Measurements from ENCODE around the gene CDKAL1. TPM values are rescaled to one million over a fixed set of nuclear protein-coding genes. Genes with fewer than 3 reads are reported as not detected.

Gene CDKAL1
- total and polyA plus RNA-seq, 10 of the 15 experiments (the other 5 are each of a cell fraction or from before 2014, with no cell fraction given): 10.7 to 26.9 (median 17.3) TPM

DNA sequence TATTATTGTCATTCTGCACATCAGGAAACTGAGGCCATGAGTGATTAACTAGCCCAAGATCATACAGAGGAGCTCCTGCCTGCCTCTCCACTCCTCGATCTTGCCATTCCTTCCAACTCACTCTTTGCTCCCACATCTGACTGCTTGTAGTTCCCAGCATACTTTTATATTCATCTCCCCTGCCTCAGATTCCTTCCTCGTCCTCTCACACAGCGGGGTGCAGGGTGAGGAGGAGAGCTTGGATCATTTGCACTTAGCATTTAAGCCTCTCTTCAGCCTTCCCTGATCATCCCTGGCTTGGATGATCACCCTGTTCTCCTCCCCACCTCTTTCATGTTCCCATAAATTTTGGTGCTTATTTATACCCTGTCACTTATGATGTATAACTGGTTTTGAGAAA, 544.2 kb downstream of the CDKAL1 start:
- peaks cover 8% of the 10 kb centered on the region; the same call in 2 of the 3 replicates for H3K9me3 ChIP-seq (replicated peaks; ENCODE audit: control insufficient read depth, insufficient read depth, low read length)
- ChIA-PET RAD21 (ENCODE audit: unreplicated experiment) (no interaction called here), POLR2A (no interaction called here), SMC1A (ENCODE audit: uncharacterized antibody, unreplicated experiment) (interaction anchor here (1.0 kb wide), 1 partner anchor 11 kb away, joined by 3 read pairs; no protein-coding TSS in a partner anchor), CTCF (no interaction called here)
- no peaks in the 10 kb centered on the region for H3K36me3 ChIP-seq (ENCODE audit: control insufficient read depth in 2 of 2, insufficient read depth in 2 of 2, low read length in 1 of 2)
- no peak overlapping the region for H3K4me3 ChIP-seq
- H2AFZ ChIP-seq (ENCODE audit: control insufficient read depth, low read depth, low read length): no peak overlapping the region
- intact Hi-C loops (cut with micrococcal nuclease; ENCODE audit: unreplicated experiment) (no loop called here), in situ Hi-C loops (cut with MboI) (no loop called here)
- BruUV-seq (replicated peaks): no TSS peak
- TF ChIP-seq CREB1 (IDR thresholded peaks at IDR 0.05; ENCODE audit: low read depth) (no peak), NBN (IDR thresholded peaks at IDR 0.05) (no peak), SMAD5 (IDR thresholded peaks at IDR 0.05; ENCODE audit: low read depth) (no peak), CEBPB (IDR thresholded peaks at IDR 0.05; ENCODE audit: borderline replicate concordance in 1 of 2, low read depth in 2 of 2, low read length in 2 of 2) (no peak), SMC3 (IDR thresholded peaks at IDR 0.05; ENCODE audit: borderline replicate concordance, low read length) (no peak), EZH2 (IDR thresholded peaks at IDR 0.05; ENCODE audit: borderline replicate concordance, control insufficient read depth, low read depth, low read length) (no peak), SUPT20H (IDR thresholded peaks at IDR 0.05; ENCODE audit: borderline replicate concordance, control insufficient read depth, low read depth, low read length) (no peak), RELA (IDR thresholded peaks at IDR 0.05; ENCODE audit: borderline replicate concordance, partially characterized antibody) (no peak), ZBED1 (IDR thresholded peaks at IDR 0.05; ENCODE audit: borderline replicate concordance) (no peak), LARP7 (IDR thresholded peaks at IDR 0.05) (no peak), MAX (IDR thresholded peaks at IDR 0.05; ENCODE audit: low read depth, low read length) (no peak)
- TF ChIP-seq, protein P1, sequence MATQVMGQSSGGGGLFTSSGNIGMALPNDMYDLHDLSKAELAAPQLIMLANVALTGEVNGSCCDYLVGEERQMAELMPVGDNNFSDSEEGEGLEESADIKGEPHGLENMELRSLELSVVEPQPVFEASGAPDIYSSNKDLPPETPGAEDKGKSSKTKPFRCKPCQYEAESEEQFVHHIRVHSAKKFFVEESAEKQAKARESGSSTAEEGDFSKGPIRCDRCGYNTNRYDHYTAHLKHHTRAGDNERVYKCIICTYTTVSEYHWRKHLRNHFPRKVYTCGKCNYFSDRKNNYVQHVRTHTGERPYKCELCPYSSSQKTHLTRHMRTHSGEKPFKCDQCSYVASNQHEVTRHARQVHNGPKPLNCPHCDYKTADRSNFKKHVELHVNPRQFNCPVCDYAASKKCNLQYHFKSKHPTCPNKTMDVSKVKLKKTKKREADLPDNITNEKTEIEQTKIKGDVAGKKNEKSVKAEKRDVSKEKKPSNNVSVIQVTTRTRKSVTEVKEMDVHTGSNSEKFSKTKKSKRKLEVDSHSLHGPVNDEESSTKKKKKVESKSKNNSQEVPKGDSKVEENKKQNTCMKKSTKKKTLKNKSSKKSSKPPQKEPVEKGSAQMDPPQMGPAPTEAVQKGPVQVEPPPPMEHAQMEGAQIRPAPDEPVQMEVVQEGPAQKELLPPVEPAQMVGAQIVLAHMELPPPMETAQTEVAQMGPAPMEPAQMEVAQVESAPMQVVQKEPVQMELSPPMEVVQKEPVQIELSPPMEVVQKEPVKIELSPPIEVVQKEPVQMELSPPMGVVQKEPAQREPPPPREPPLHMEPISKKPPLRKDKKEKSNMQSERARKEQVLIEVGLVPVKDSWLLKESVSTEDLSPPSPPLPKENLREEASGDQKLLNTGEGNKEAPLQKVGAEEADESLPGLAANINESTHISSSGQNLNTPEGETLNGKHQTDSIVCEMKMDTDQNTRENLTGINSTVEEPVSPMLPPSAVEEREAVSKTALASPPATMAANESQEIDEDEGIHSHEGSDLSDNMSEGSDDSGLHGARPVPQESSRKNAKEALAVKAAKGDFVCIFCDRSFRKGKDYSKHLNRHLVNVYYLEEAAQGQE (IDR thresholded peaks at IDR 0.05; ENCODE audit: low read depth, low read length): no peak
- TF ChIP-seq, protein P2, sequence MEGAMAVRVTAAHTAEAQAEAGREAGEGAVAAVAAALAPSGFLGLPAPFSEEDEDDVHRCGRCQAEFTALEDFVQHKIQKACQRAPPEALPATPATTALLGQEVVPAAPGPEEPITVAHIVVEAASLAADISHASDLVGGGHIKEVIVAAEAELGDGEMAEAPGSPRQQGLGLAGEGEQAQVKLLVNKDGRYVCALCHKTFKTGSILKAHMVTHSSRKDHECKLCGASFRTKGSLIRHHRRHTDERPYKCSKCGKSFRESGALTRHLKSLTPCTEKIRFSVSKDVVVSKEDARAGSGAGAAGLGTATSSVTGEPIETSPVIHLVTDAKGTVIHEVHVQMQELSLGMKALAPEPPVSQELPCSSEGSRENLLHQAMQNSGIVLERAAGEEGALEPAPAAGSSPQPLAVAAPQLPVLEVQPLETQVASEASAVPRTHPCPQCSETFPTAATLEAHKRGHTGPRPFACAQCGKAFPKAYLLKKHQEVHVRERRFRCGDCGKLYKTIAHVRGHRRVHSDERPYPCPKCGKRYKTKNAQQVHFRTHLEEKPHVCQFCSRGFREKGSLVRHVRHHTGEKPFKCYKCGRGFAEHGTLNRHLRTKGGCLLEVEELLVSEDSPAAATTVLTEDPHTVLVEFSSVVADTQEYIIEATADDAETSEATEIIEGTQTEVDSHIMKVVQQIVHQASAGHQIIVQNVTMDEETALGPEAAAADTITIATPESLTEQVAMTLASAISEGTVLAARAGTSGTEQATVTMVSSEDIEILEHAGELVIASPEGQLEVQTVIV (IDR thresholded peaks at IDR 0.05; ENCODE audit: borderline replicate concordance, partially characterized antibody): no peak
- TF ChIP-seq, protein P3, sequence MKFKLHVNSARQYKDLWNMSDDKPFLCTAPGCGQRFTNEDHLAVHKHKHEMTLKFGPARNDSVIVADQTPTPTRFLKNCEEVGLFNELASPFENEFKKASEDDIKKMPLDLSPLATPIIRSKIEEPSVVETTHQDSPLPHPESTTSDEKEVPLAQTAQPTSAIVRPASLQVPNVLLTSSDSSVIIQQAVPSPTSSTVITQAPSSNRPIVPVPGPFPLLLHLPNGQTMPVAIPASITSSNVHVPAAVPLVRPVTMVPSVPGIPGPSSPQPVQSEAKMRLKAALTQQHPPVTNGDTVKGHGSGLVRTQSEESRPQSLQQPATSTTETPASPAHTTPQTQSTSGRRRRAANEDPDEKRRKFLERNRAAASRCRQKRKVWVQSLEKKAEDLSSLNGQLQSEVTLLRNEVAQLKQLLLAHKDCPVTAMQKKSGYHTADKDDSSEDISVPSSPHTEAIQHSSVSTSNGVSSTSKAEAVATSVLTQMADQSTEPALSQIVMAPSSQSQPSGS (IDR thresholded peaks at IDR 0.05; ENCODE audit: low read length): no peak
- no peak for ATAC-seq
- 95% methylated on average over 3 of the region's 3 CpGs for WGBS (ENCODE audit: insufficient coverage, insufficient replicate concordance, low lambda C conversion rate, missing lambda C conversion rate)
- no peaks in the 10 kb centered on the region for H3K4me1 ChIP-seq (ENCODE audit: control insufficient read depth, insufficient read depth, low read length)
- H4K20me1 ChIP-seq (ENCODE audit: control insufficient read depth, insufficient read depth): no peaks in the 10 kb centered on the region
- no peaks in the 10 kb centered on the region for H3K27me3 ChIP-seq (replicated peaks in 1 of 2; ENCODE audit: control insufficient read depth in 2 of 2, insufficient read depth in 2 of 2, low read length in 1 of 2)
- H3K79me2 ChIP-seq (ENCODE audit: control insufficient read depth, insufficient read depth, low read length): no peaks in the 10 kb centered on the region
- DNase-seq (ENCODE audit: low read depth, low spot score): no peak
- no peak overlapping the region for H3K4me2 ChIP-seq (ENCODE audit: control insufficient read depth, insufficient read depth)
- FAIRE-seq: no peak
- no peak overlapping the region for H3K9ac ChIP-seq (ENCODE audit: control insufficient read depth, insufficient read depth, low read length)
- H3K27ac ChIP-seq (ENCODE audit: control insufficient read depth, insufficient read depth): no peak overlapping the region
